HPDE6-E6E7 (cell line): Measurements from ENCODE around the gene TBC1D8.

Experiments used
- DNase-seq: peaks from one replicate; pipeline ENCODE4 v3.0.0; 2011; ENCODE audit warnings: missing footprints; ENCODE audit errors: extremely low spot score

TBC1D8 gene

DNA sequence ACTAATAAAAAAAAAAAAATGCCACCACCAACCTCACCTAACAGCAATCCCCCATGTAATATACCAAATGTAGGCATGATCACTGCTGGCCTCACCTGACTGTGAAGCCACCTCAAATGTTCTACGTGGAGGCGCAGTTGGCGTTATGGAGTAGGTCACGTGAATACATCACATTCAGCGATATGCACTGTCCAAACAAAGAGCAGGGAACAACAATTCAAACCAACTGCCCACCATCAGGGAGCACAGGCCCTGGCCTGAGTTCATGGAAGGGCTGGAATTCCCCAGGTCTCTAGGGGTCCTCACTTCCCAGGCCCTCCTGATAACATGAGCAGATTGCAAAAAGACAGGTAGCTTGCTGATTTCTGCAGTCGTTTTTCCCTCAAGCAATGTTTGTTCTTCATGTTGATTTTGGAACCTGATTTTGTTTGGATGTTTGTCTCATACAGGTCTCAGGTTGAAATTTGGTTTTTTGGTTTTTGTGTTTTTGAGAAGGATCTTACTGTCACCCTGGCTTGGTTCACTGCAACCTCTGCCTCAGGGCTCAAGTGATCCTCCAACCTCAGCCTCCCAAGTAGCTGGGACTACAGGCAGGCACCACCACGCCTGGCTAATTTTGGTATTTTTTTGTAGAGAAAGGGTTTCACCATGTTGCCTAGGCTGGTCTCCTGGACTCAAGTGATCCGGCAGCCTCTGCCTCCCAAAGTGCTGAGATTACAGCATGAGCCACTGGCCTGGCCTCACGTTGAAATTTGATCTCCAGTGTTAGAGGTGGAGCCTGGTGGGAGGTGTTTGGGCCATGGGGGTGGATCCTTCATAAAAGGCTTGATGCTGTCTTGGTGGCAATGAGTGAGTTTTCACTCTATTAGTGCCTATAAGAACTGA lies 15.5 kb downstream of the TBC1D8 start:
- no peak for DNase-seq

DNA sequence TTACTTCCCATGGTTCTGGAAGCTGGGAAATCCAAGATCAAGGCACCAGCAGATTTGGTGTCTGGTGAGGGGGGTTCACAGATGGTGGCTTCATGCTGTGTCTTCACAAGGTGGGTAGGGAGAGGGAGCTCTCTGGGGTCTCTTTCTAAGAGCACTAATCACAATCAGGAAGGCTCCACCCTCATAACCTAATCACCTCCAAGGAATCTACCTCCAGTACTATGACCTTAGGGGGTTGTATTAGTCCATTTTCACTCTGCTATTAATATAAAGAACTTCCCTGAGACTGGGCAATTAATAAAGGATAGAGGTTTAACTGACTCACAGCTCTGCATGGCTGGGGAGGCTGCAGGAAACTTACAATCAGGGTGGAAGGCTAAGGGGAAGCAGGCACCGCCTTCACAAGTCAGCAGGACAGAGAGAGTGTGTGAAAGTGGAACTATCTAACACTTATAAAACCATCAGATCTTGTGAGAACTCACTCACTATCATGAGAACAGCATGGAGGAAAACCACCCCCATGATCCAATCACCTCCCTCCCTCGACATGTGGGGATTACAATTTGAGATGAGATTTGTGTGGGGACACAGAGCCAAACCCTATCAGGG lies 17.6 kb downstream of the TBC1D8 start:
- no peak for DNase-seq

DNA sequence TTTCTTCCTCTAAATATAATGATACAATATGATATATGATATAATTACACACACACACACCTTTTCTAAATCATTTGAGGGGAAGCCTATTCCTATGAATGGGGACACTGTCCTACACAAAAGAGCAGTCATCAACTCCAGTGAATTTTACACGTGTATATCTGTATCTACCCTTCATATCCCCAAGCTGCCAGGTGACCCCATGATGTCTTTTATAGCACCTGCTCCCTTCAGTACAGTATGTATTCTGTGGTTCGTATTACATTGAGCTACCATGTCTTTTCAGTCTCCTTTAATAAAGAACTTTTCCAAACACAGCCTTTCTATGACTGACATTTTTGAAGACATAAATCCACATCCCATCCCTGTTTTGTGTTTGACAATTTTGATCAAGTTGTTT lies 19.0 kb downstream of the TBC1D8 start:
- no peak for DNase-seq

DNA sequence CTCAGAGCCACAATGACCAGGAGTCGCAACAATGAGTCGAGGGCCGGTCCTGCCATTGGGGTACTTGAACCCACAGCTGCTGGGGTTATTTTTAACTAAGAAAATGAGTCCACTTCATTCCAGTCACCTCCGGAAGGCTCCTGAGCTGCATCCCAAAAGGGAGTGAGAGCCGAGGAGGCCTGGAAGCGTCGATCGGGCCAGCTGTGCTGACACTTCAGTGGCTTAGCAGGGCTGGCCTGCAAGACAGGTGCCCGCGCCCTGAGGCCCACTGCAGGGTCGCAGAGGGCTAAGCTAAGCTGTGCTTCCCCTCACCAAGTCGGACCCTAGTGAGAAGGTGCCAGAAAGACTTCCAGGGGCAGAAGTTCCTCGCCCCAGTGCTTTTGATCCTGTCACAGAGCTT lies 21.1 kb downstream of the TBC1D8 start:
- no peak for DNase-seq

DNA sequence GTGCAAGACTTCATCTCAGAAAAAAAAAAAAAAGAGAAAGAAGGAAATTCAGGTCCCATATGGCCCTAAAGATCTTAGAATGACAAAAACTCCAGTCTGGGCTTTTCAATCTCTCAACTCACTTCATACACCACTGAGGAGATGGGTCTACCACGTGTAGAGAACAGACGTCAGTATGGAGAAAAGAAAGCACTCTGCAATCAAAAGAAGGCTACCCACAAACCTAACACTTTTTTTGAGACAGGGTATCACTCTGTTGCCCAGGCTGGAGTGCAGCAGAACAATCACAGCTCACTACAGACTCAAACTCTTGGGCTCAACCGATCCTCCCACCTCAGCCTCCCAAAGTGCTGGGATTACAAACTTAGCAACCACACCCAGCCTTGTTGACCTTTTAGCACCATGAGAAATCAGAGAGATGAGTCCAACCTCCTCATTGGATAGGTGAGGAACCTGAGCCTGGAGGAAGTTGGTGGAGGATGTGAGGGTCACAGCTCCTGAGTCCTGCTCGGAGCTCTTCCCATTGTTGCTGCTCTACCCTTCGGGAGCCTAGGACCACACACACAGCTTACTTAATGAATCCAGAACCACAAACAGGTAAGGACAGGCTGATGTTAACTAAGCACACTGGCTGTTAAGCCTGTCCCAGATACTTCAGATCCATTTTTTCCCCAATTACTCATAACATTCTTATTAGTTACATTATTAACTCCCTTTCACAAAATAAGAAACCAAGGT lies 23.7 kb downstream of the TBC1D8 start:
- no peak for DNase-seq

DNA sequence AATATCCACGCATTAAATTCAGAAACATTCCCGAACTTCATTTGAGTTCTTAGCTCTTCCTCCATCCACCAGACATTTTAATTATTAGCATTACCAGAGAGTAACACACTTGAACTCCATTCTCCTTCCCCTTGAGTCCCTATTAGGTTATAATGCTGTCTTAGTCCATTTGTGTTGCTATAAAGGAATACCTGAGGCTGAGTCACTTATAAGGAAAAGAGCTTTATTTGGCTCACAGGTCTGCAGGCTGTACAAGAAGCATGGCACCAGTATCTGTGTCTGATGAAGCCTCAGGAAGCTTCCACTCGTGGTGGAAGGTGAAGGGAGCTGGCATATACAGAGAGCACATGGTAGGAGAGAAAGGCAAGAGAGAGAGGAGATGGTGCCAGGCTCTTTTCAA lies 25.4 kb downstream of the TBC1D8 start:
- no peak for DNase-seq

DNA sequence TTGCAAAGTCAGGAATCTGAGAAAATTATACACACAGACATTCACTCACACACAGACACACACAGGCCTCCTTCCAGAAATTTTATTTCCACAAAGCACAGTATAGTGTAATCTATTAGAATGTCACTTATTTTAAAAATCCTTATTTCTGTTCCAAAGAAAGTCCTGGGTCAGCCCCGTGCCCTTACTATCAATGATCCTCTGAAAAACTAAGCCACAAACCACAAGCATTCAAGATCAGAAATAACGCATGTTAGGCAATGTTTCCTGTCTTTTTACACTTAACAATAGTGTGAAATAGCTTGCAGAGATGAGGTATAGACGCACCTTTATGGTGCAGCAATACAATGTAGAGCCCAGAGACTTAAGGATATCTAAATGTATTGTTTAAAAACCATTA lies 25.8 kb downstream of the TBC1D8 start:
- DNase-seq = no peak

DNA sequence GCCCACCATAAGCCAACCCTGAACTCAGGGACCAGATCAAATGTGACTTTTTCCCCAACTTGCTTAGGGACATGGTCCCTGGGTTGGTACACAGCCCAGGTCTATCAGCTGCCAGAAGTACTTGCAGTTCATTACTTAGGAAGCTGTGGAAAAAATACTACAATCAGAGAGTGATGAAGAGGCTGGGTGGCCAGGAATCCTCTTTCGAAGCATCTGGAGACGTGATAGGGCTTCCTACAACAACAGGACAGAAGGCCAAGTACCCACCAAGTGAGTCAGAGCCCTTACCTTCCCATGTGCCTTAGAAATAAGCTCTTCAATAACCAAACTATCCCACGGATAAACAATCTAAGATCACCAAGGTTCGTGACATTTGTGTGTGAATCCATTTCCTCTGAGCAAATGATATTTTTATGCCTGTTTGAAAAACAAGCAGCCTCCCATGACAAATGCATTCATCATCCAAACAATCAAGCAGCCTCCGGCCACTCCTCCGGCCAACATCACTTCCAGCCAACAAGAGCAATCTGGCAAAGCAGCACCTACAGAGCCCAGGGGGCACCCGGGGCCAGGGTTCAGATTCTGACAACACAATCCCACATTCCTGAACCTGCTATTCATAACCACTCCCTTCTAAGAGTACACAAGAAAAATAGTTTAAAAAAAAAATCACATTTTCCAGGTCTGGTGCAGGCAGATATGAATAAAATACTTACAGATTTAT lies 26.4 kb downstream of the TBC1D8 start:
- DNase-seq = peak; percentile 90

DNA sequence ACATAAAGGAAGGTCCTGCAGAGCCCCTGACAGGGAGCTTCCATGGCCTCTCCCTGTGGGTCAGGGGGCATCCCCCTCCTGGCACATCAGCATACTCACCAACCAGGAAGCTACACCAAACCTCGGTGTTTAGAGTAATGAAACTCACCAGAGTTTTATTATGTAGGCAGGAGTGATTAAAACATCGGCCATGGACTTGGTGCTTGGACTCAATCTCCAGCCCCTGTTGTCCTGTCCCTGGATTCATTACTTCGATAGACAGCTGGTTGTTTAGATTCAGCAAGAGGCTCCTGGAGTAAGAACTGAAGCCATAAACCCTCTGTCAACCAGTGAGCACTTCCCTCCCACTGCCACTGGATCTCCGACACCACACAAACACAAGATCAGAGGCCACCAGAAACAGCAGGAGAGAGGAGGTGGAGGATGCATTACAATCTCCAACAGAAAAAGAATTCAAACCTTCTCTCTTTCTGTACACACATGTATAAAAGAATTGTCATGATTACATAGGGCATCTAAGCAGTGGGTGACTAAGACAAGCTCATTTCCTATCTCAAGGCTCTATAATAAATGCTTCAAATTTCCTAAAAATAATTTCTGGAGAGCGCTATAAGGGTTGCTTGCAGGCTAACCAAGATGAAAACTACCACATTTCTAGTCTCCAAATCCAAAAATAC lies 27.2 kb downstream of the TBC1D8 start:
- no peak for DNase-seq

DNA sequence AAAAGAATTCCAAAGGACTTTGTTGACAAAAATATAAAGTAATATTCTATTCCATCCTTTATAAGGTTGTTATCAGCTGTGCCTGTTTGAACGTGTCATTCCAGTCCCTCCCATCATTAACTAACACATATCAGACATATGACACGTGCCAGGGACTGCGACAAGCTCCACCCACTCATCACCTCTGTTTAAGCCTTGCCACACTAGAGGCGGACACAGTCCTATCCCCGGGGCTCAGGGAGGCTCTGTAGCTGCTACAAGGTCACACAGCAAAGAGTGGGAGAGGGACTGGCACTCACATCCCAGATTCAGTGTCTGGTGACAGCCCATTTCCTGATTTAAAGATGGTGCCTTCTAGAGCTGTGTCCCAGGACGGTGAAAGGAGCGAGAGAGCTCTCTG lies 30.0 kb downstream of the TBC1D8 start:
- DNase-seq = no peak

DNA sequence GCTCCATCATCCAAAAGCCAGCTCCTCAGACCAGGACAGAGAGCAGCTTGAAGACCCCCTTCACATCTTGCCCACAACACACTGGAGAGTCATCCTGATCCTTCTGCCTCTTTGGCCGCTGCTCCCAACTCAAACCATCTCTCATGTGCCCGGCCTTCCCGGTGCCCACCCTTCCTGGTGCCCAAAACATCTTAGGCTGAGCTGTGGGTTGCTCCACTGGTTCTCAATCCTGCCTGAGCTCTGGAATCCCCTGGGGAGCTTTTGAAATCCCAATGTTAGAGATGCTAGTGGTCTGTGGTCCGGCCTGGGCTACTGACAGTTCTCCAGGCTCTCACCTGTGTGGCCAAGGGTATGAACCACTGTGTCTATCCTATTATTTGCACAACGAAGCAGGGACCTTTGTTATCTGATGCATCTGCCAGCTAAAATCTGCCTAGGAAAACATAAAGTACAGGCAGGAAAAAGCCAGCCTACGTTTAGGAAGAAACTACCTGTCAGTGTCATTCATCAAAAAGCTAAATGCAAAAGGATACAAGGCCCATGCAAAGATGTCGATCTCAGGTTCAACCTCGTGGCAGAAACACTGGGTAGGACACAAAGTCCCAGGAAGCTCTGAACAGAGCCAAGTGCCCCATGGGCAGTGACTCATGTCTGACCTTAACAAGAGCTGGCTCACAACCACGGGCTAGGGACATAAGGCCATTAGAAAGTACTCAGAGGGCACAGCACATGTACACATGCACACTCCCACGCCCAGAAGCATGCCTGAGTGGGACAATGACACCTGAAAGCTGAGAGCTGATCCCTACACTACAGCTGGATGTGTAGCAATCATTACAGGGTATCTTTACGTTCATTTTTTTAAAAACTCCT lies 30.8 kb downstream of the TBC1D8 start:
- DNase-seq = no peak

DNA sequence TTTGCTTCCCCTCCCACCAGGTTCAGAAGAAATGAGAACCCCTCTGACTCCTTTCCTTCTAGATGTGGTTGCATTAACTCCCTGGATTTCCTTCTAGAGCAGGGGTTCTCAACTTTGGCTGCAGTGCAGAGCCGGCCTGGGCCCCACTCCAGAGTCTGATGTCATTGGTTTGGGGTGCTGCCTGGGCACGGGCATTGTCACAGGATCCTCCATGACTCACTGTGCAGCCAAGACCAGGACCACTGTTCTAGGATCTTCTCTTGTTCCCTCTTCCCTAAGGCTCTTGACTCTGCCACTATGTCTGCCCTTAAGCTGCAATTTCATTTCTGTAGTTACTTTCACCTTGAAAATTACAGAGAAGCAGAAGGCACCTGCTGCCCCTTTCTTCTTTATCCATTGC lies 31.8 kb downstream of the TBC1D8 start:
- DNase-seq = no peak

DNA sequence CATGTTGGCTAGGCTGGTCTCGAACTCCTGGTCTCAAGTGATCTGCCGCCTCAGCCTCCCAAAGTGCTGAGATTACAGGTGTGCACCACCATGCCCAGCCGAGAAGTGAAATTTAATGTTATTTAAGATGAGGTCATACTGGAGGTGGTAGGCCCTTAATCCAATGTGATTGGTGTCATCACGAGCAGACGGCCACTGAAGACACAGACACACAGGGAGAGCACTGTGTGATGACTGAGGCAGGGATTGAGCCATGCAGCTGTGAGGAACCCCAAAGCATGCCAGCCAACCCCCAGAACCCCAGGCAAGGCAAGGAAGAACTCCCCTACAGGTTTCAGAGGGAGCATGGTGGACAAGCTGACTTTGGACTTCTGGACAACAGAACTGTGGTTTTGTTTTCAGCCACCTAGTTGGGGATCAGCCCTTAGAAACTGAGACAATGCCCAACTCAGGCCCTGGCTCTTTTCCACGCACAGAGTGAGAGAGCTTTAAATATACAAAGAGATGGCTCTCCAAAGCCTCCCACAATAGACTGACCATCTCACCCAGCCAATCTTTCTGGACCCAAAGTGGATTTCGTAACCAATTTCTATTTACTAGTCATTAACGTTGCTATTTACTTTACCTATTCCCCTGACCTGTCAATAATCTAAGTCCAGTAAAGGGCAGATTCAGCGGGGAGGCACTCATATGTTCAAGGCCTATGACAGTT lies 34.2 kb downstream of the TBC1D8 start:
- DNase-seq = no peak

DNA sequence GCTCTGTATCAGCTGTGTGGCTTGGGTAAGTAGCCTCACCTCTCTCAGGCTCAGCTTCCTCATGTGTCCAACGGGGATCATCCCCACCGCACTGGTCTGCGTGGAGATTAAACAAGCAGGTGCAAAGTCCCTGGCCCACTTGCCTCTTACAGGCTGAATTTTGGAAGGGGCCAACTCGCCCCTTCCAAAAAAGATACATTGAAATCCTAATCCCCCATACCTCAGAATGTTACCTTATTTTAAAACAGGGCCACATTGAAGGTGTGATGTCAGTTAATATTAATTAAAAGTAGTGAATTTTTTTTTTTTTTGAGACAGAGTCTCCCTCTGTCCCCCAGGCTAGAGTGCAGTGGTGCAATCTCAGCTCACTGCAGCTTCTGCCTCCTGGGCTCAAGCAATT lies 34.8 kb downstream of the TBC1D8 start:
- DNase-seq = no peak

DNA sequence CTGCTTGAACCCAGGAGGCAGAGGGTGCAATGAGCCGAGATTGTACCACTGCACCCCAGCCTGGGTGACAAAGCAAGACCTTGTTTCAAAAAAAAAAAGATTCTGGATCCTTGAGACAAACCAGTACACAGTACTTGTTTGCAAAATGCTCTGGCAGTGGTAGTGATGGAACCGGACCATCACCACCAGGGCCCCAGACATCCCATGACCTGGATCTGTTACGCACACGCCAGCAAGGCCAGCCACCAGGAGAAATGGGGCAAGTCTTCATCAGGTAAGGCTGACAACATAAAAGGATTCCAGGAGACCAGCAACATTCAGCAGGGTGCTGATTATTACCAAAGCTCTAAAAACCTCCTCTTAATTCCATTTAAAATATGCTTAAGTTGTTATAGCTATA lies 35.5 kb downstream of the TBC1D8 start:
- no peak for DNase-seq

DNA sequence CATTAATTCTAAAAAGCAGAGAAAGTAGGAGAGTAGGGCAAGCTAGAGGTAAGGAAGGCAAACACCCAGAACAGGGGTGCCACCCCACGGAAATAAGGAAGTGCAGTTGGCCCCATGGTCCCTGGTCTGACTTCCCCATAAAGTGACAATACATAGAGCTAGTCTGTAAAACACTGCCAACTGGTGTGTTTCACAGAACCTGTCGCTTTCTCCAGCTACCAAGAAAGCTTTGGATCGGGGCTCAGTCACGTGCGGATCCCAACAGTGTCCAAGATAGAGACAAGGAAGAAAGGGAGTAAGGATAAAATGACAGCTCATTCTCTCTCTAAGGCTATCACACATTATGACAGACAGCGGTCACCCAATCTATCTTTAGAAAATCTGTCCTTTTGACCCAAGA lies 36.4 kb downstream of the TBC1D8 start:
- no peak for DNase-seq

DNA sequence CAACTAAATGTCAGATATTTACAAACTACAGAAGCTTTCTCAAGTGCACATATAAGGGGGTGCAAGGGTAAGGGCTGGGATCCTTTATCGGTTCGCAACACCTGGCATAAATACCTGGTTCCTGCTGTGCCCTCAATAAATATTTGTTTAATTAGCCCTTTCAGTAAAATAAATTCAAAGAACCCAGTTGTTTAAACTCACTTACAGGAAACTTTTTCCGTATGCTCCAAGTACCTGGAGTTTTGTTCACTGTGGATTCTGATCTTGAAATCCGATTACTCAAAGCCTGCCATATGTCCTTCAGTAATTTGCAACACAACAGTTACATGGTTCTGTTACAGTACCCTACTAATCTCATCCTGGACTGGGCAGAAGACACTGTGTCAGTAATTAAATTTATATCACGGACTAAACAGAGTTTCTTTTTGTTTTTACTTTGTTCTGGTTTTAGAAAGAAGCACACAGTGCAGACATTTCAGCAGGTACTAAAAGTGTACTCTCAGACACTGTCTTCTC lies 36.9 kb downstream of the TBC1D8 start:
- no peak for DNase-seq

DNA sequence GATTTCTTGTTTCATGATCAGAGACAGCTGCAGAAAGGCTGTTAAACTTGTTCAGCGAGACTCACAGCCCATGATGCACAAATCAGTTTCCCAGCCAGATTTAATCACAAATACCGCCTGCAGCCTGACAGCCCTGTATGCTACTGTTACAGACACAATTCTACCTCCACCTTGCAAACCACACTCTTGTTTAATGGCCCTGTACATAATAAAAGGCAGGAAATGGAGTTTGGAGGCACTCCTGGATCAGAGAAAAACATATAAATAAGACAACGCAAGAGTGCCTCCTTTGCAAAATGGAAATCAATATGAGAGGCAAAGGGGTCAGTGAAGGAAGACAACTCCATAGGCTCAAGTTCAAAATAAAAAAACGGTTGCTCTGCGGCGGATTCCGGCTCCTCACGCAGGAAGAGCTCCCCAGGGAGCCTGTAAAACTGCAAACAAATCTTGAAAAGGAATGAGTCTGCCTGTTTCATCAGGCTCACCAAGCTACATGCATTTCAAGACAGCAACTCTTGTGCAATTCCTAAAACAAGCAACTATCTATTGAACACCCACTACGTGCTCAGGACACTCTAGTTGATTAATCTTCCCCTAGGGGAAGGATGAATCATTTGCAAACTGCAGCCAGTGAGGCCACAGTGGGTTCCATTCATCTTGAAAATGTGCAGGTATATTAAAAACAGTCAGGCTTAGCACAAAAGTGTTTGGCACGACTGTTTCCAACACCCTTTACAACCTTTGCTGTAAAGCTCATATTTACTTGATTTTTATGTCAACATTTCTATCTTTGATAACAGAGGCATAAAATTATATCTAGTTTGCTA lies 37.5 kb downstream of the TBC1D8 start:
- DNase-seq = peak; percentile 94

DNA sequence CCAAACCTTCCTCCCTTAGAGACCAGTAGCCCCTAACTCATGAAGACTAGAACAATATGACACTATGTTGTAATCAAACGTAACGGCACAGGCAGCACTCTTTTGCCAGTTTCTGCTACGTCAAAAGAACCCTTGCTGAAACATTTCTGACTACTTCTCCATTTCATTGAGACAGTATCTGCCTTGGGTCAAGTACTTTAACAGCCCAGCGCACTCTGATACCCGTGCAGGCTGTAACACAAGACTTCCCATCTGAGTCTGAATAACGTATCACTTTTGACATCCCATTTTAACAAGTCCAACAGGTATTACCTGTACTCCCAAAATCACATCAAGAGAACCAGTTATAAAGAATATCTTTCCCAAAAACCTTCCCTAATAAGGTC lies 38.4 kb downstream of the TBC1D8 start:
- no peak for DNase-seq
